IPS-NIHi7 (cell line): ENCODE measurements around the gene PTPRJ.
"Not testable (repeated sequence)": the region's sequence is repeated elsewhere in the genome, so short reads cannot be mapped to it uniquely, and the experiment has no call there.

ENCODE experiments used
- DNase-seq: peaks from one replicate; pipeline ENCODE4 v3.0.0; 2012; ENCODE audit warnings: mixed read lengths; ENCODE audit errors: extremely low spot score

PTPRJ gene

GRCh38 chr11:48111891-48112290, 131.5 kb downstream of the PTPRJ start:
- DNase-seq: no peak

- DNase-seq: no peak
These were observed 134.4 kb downstream of the PTPRJ start for GRCh38 chr11:48114740-48115139.

DNA sequence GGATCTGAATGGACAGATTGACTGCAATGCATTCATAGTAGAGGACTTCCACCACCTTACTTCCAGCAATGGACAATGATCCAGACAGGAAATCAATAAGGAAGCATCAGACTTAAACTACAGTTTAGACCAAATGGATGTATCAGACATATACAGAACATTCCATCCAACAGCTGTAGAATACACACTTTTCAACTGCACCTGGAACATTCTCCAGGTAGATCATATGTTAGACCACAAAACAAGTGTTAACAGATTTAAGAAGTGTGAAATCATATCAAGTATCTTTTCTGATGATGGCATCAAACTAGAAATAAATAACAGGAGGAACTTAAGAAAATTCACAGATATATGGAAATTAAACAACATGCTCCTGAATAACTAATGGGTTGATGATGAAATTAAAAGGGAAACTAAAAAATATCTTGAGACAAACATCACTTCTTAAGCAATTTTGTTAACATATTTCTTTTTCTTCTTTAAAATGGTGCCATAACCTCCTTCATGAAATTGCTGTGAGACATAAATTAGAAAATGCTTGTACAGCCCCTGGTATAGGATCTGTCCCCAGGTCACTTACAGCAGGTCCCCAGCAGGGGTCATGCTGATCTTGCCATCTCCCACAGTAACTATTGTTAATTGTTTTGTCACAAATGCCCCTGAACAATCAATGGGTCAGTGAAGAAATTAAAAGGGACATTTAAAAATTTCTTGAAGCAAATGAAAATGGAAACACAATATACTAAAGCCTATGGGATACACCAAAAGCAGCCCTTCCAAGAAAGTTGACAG, 136.3 kb downstream of the PTPRJ start:
- DNase-seq: no peak

GRCh38 chr11:48122246-48122645, 141.9 kb downstream of the PTPRJ start:
- DNase-seq: no peak

DNA sequence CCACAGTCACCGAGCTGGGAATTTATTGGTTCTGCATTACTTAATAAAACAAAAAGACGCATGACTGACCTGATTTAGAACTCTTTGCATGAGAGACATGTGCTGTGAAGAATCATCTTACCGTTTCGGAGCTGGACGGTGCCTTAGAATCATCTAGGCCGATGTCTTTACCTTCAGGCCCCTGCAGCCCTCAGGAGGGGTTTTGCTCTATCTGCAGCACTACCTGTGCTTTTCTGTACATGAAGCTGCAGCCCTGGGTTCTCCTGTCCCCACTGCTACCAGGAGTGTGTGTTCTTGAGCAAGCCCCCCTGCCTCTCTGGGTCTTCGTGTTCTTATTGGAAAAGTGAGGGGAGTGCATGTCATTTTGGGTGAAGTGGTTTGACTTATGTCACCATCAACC, 142.3 kb downstream of the PTPRJ start:
- DNase-seq: no peak

DNA sequence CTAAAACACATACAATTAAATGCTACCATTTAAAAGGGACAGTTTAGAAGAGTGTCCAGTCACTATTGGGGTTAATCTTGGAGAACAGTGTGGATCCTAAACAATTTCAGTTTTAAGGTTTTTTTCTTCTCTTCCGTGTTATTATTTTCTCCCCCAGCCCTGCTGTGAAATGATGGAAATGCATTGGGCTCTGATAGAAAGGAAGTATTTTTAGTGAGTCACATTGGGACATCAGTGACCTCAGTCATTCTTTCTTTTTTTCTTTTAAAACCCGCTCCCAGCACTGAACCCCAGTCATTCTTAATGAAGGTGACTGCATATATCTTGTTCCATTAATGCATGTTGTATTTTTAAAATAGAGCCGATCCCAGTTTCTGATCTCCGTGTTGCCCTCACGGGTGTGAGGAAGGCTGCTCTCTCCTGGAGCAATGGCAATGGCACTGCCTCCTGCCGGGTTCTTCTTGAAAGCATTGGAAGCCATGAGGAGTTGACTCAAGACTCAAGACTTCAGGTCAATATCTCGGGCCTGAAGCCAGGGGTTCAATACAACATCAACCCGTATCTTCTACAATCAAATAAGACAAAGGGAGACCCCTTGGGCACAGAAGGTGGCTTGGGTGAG, 143.0 kb downstream of the PTPRJ start:
- no peak for DNase-seq

- DNase-seq: no peak
These were observed 143.8 kb downstream of the PTPRJ start for GRCh38 chr11:48123934-48124755.

- DNase-seq: no peak
These were observed 144.5 kb downstream of the PTPRJ start for GRCh38 chr11:48124880-48125279.

DNA sequence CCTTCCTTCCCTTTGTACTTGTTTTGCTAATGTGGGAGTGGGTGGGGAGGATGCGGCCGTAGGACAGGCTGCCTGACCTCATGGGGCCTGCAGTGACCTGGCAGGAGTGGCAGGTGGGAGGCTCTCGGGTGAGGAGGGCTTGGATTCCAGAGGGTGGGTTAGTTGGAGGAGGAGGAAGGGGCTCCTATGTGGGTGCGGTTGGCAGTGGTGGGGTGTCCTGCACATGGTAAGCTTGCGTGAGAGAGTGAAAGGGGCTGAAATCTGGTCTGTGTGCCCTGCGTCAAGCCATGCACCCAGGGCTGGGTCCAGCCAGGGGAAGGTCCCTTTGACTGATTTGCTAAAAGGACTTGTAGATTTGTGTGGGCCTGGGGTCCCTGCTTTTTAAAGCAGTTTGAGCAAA, 145.5 kb downstream of the PTPRJ start:
- DNase-seq: no peak

- DNase-seq: no peak
These were observed 147.3 kb downstream of the PTPRJ start for GRCh38 chr11:48127521-48128183.

GRCh38 chr11:48129697-48130395, 149.5 kb downstream of the PTPRJ start:
- DNase-seq: no peak

DNA sequence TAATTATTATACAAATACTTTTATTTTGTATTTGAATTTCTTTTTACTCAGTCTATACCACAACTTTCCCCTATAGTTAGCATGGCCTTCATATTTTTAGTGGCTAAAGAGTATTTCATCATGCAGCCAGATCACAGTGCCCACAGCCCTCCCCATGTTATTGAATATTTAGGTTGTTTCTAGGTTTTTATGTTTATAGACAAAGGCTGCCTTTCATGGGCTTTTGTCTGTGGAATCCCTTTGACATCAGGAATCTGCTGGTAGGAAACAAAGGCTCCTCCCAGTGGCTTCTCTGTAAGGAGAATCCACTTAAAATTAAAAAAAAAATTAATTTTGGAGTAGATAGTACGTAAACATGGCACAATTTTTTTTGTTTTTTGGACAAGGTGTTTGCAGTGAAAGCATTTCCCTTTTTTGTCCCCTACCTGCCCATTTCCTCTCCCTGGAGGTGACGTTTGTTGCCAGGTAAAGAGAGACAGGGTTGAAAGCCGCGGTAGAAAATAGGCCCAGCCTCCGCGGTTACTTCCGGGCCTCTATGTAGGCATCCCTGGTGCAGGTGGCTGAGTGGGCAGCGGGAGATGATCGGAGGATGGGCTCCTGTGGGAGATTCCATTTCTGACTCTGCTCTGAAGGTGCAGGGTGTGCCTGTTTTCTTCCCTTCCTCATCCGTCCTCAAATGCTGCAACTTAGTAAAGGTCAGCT, 154.0 kb downstream of the PTPRJ start:
- DNase-seq: no peak

GRCh38 chr11:48138222-48138621, 157.9 kb downstream of the PTPRJ start:
- no peak for DNase-seq

GRCh38 chr11:48139896-48140295, 159.5 kb downstream of the PTPRJ start:
- DNase-seq: not testable (repeated sequence)

- no peak for DNase-seq
These were observed 161.2 kb downstream of the PTPRJ start for GRCh38 chr11:48141475-48142122.

DNA sequence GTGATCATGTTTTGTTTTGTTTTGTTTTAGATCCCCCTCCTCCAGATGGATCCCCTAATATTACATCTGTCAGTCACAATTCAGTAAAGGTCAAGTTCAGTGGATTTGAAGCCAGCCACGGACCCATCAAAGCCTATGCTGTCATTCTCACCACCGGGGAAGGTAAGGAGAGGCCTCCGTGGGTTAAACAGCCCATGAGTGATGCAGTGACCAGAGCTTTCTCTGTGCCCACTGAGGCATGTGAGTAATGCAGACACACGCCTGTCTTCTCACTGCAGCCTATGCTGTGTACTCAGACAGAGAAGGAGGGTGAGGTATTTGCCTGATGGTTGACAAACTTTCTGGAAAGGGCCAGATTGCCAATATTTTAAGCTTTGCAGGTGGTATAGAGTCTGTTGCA, 162.5 kb downstream of the PTPRJ start:
- no peak for DNase-seq

GRCh38 chr11:48148749-48149148, 168.4 kb downstream of the PTPRJ start:
- no peak for DNase-seq

DNA sequence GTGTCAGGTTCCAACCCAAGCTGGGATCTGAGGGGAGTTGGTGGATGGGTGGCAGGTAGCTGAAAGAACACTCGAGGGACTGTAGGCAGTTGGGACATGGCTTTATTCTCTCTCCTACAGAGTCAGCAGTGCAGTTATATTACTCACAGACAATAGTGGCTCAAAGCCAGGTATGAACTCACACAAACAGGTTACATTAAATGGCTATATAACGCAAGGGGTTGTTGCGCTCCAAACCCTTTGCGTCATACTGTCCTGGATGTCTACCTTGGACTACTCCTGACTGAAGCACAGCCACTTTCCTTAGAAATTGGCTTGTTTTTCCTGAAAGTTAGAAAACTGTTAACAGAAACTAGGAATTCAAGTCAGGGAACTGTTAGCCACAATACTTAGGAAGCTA, 169.9 kb downstream of the PTPRJ start:
- no peak for DNase-seq

- DNase-seq: no peak
These were observed 173.8 kb downstream of the PTPRJ start for GRCh38 chr11:48154151-48154550.
